NT2/D1 (cell line): ENCODE data around the gene CARD6.

Experiments
- SUZ12 ChIP-seq: IDR thresholded peaks from 2 replicates; pipeline ENCODE4 v1.6.1; 2011; ENCODE audit not compliant: insufficient read length, insufficient read depth; ENCODE audit errors: extremely low read depth
- YY1 ChIP-seq: IDR thresholded peaks from 2 replicates; pipeline ENCODE4 v1.6.1; 2011; ENCODE audit not compliant: insufficient read length, insufficient read depth

- no peak for TF ChIP-seq SUZ12
- TF ChIP-seq YY1, result no peak
Measured at GRCh38 chr5:40829748-40830533, 11.2 kb upstream of the CARD6 start.
